ENCODE results near the gene MXRA8. TPM values are rescaled to one million over a fixed set of nuclear protein-coding genes. Genes with fewer than 3 reads are reported as not detected.
A peak's percentile ranks its signal among the peaks of the same experiment; 100 is the strongest.

Gene MXRA8
- total RNA-seq, 1 donor from 2014 or later = 136 TPM

DNA sequence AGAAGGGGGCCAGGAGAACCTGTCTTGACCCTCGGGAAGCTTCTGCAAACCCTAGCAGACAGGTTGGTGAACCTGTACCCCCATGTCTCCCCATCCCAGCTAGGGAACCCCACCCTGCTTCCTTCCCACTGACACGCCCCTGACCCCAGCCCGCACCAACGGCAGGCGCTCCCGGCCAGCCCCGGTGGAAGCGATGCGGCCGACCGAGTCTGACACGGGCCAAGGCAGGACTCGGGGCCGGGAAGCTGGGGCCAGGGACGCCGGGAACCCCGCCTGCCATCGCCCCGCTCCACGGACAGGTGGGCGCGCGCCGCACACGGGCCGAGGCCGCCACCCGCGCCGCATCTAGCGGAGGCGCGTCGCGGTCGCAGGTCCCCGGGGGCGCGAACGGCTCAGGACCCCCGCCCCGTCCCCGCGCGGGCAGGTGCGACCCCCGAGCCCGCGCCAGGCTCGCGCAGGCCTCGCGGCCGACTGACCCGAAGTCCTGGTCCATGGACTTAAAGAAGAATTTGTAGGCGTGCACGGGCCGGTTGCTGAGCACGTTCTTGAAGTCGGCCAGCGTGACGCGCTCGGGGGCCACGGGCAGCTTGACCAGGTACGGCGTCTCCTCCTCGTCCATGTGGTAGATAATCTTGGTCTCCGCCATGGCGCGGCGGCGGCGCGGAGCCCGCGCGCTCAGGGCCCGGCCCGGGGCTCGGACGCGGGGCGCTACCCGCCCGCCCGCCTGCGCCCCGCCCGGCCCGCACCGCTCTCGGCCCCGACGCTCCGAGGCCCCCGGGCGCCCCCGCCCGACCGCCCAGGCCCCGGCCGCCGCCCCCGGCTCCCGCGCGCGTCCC is 9.7 kb downstream of the MXRA8 start:
- TF ChIP-seq POLR2A (IDR thresholded peaks at IDR 0.05) (no peak), POLR2AphosphoS5 (IDR thresholded peaks at IDR 0.05; ENCODE audit: insufficient read depth in 1 of 2, low read depth in 1 of 2) (no peak)
- TF ChIP-seq, protein P1, sequence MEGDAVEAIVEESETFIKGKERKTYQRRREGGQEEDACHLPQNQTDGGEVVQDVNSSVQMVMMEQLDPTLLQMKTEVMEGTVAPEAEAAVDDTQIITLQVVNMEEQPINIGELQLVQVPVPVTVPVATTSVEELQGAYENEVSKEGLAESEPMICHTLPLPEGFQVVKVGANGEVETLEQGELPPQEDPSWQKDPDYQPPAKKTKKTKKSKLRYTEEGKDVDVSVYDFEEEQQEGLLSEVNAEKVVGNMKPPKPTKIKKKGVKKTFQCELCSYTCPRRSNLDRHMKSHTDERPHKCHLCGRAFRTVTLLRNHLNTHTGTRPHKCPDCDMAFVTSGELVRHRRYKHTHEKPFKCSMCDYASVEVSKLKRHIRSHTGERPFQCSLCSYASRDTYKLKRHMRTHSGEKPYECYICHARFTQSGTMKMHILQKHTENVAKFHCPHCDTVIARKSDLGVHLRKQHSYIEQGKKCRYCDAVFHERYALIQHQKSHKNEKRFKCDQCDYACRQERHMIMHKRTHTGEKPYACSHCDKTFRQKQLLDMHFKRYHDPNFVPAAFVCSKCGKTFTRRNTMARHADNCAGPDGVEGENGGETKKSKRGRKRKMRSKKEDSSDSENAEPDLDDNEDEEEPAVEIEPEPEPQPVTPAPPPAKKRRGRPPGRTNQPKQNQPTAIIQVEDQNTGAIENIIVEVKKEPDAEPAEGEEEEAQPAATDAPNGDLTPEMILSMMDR (IDR thresholded peaks at IDR 0.05) = no peak
- peaks cover 72% of the 10 kb centered on the region for H3K4me1 ChIP-seq
- H3K36me3 ChIP-seq = peaks cover 0 to under 1% of the 10 kb centered on the region in 2 donors
- no peaks in the 10 kb centered on the region for H3K27me3 ChIP-seq
- H3K4me3 ChIP-seq = peak overlapping the region; percentile 71 to 97
- H3K9me3 ChIP-seq = no peaks in the 10 kb centered on the region
- intact Hi-C loops (cut with DNase I) = loop anchor here (5.0 kb wide), 1 partner anchor 41 kb away; the partner anchor contains the start of genes ACAP3 and PUSL1
- no peak for DNase-seq (ENCODE audit: extremely low spot score in 2 of 2)
- H3K27ac ChIP-seq = peak overlapping the region; percentile 81

GRCh38 chr1:1347663-1348419 is 10.5 kb downstream of the MXRA8 start:
- TF ChIP-seq POLR2A (IDR thresholded peaks at IDR 0.05) (no peak), POLR2AphosphoS5 (IDR thresholded peaks at IDR 0.05; ENCODE audit: insufficient read depth in 1 of 2, low read depth in 1 of 2) (peak in 1 of 2 donors; percentile 25)
- DNase-seq (ENCODE audit: extremely low spot score in 2 of 2) = no peak
- peak overlapping the region; percentile 81 for H3K27ac ChIP-seq
- no peaks in the 10 kb centered on the region for H3K27me3 ChIP-seq
- intact Hi-C loops (cut with DNase I) = loop anchor here (5.0 kb wide), 1 partner anchor 41 kb away; the partner anchor contains the start of genes ACAP3 and PUSL1
- no peaks in the 10 kb centered on the region for H3K9me3 ChIP-seq
- H3K4me3 ChIP-seq = peak overlapping the region; percentile 71 to 97
- no peaks in the 10 kb centered on the region for H3K36me3 ChIP-seq
- H3K4me1 ChIP-seq = peaks cover 67% of the 10 kb centered on the region

DNA sequence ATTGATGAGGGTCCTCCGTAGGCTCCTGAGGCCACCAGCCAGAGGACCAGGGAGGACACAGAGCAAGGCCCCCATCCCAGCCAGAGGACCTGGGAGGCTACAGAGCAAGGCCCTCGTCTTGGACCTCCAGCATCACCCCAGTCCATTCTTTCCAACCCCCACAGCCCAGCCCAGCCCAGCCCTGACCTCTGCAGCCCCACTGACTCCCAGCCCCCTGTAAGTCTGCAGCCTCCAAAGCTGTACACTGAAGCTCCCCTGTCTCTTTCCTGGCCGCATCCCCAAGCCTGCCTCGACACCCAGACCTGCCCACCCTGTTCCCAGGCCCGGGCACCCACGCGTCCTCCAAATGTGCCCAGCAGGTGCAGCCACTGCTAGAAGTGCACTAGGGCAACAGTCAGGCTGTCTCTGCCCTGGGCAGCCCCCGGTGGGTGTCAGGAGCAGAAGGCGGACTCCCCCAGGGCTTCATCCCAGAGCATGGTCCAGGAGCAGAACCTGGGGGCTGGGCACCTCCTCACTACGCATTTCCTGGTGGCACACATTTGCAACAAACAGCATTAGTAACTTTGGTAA is 11.2 kb downstream of the MXRA8 start:
- no peaks in the 10 kb centered on the region for H3K9me3 ChIP-seq
- no peaks in the 10 kb centered on the region for H3K27me3 ChIP-seq
- TF ChIP-seq, protein P1 (IDR thresholded peaks at IDR 0.05) = no peak
- TF ChIP-seq POLR2AphosphoS5 (IDR thresholded peaks at IDR 0.05; ENCODE audit: insufficient read depth in 1 of 2, low read depth in 1 of 2) (no peak), POLR2A (IDR thresholded peaks at IDR 0.05) (no peak)
- H3K4me3 ChIP-seq = peak overlapping the region; percentile 71 to 97
- peak overlapping the region; percentile 81 for H3K27ac ChIP-seq
- H3K36me3 ChIP-seq = no peaks in the 10 kb centered on the region
- intact Hi-C loops (cut with DNase I) = loop anchor here (5.0 kb wide), 1 partner anchor 40 kb away; the partner anchor contains the start of genes ACAP3 and PUSL1
- DNase-seq (ENCODE audit: extremely low spot score in 2 of 2) = no peak
- H3K4me1 ChIP-seq = peaks cover 61% of the 10 kb centered on the region

DNA sequence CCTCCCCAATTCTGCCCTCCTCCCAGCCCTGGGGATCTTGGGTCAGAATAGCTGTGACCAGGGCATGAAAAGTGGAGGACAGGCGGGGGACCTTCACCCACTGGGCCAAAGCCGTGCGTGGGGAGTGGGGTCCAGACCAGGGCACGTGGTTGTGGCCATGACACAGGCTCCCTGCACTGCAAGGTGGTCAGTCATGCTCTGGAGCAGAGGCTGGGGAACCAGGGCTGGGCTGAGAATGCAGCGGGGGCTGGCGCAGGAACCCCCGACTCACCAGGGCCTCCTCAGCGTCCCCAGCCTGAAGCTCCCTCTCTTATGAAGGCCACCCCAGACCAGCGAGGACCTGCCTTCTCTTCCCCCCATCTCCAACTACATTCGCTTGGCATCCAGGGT is 11.9 kb downstream of the MXRA8 start:
- Histone ChIP-seq H3K4me1 (peaks cover 55% of the 10 kb centered on the region), H3K27me3 (no peaks in the 10 kb centered on the region), H3K27ac (peak overlapping the region; percentile 81), H3K4me3 (peak overlapping the region; percentile 13 to 71), H3K9me3 (no peaks in the 10 kb centered on the region), H3K36me3 (no peaks in the 10 kb centered on the region)
- intact Hi-C loops (cut with DNase I) = loop anchor here (5.0 kb wide), 1 partner anchor 39 kb away; the partner anchor contains the start of genes ACAP3 and PUSL1
- TF ChIP-seq, protein P1 (IDR thresholded peaks at IDR 0.05) = no peak
- TF ChIP-seq POLR2AphosphoS5 (IDR thresholded peaks at IDR 0.05; ENCODE audit: insufficient read depth in 1 of 2, low read depth in 1 of 2) = no peak
- no peak for TF ChIP-seq POLR2A (IDR thresholded peaks at IDR 0.05)
- DNase-seq (ENCODE audit: extremely low spot score in 2 of 2) = no peak

Data from vagina (tissue), 2 donors.